CD14-positive monocyte (primary cell): ENCODE data around the gene BCKDHA. TPM values are rescaled to one million over a fixed set of nuclear protein-coding genes. Genes with fewer than 3 reads are reported as not detected.
A peak's percentile ranks its signal among the peaks of the same experiment; 100 is the strongest.

ENCODE experiments used
- DNase-seq, 3 donors: peaks; one replicate each; pipeline ENCODE4 v3.0.0-alpha.2; 2011 to 2022
- H2AFZ ChIP-seq: 2 replicates; pipeline ENCODE4 v1.6.0; 2012; ENCODE audit warnings: mild to moderate bottlenecking, low read depth, low read length, inconsistent platforms; ENCODE audit not compliant: insufficient read depth, poor library complexity, severe bottlenecking
- H3K27ac ChIP-seq, 2 donors: 1 replicate in 1 of 2; 2 replicates in 1 of 2; pipeline ENCODE4 v1.5.1; 2012 to 2013; ENCODE audit warnings: low read length in 2 of 2, control low read depth in 1 of 2, inconsistent platforms in 1 of 2, low read depth in 1 of 2, mild to moderate bottlenecking in 1 of 2
- H3K27me3 ChIP-seq, 2 donors: one replicate each; pipeline versions ENCODE4 v1.6.0 to v1.6.1; 2011 to 2013; ENCODE audit warnings: low read length in 2 of 2; ENCODE audit not compliant: control insufficient read depth in 2 of 2, insufficient read depth in 2 of 2
- H3K36me3 ChIP-seq, 2 donors: replicated peaks in 1 of 2; 1 replicate in 1 of 2; 2 replicates in 1 of 2; pipeline versions ENCODE4 v1.5.1 to v1.6.1; 2012 to 2013; ENCODE audit warnings: low read length in 2 of 2, control low read depth in 1 of 2, inconsistent platforms in 1 of 2, mild to moderate bottlenecking in 1 of 2; ENCODE audit not compliant: insufficient read depth in 2 of 2, control insufficient read depth in 1 of 2
- H3K4me1 ChIP-seq, 2 donors: 1 replicate in 1 of 2; 2 replicates in 1 of 2; pipeline versions ENCODE4 v1.5.1 to v1.6.1; 2012 to 2013; ENCODE audit warnings: low read length in 2 of 2, control low read depth in 1 of 2, inconsistent platforms in 1 of 2, mild to moderate bottlenecking in 1 of 2, moderate library complexity in 1 of 2; ENCODE audit not compliant: insufficient read depth in 2 of 2, control insufficient read depth in 1 of 2
- H3K4me2 ChIP-seq: replicated peaks from 2 replicates; pipeline ENCODE3; 2012; ENCODE audit warnings: low read length, moderate library complexity, mild to moderate bottlenecking; ENCODE audit not compliant: poor library complexity, severe bottlenecking; ENCODE audit errors: extremely low read depth
- H3K4me3 ChIP-seq, 3 experiments: fragments of 200-600 bp in 1 of 3; sonication (generic) in 1 of 3; replicated peaks in 1 of 3; 1 replicate in 2 of 3; 2 replicates in 1 of 3; pipeline ENCODE4 v1.5.1; 2011 to 2013; ENCODE audit warnings: low read length in 3 of 3, mild to moderate bottlenecking in 3 of 3, control low read depth in 2 of 3, low read depth in 2 of 3, inconsistent platforms in 1 of 3, moderate library complexity in 1 of 3
- H3K79me2 ChIP-seq: 2 replicates; pipeline ENCODE4 v1.6.0; 2012; ENCODE audit warnings: mild to moderate bottlenecking, control low read depth, inconsistent platforms, low read length, moderate library complexity; ENCODE audit not compliant: insufficient read depth
- H3K9ac ChIP-seq: 2 replicates; pipeline ENCODE4 v1.6.0; 2017; ENCODE audit warnings: low read length, mild to moderate bottlenecking; ENCODE audit not compliant: insufficient read depth, poor library complexity, severe bottlenecking
- H3K9me3 ChIP-seq, 2 donors: replicated peaks in 1 of 2; 1 replicate in 1 of 2; 2 replicates in 1 of 2; pipeline versions ENCODE4 v1.5.1 to v1.6.1; 2012 to 2013; ENCODE audit warnings: low read length in 2 of 2, control low read depth in 1 of 2; ENCODE audit not compliant: control insufficient read depth in 1 of 2, insufficient read depth in 1 of 2
- H4K20me1 ChIP-seq: 2 replicates; pipeline ENCODE4 v1.6.0; 2012; ENCODE audit warnings: mild to moderate bottlenecking, low read length, control low read depth, moderate library complexity; ENCODE audit not compliant: insufficient read depth
- H3K27ac Mint-ChIP-seq, 7 donors: one replicate each; pipeline ENCODE4 v1.8.0; 2020; ENCODE audit warnings: mild to moderate bottlenecking in 7 of 7, mixed read lengths in 7 of 7, moderate library complexity in 6 of 7, inconsistent platforms in 2 of 7
- H3K27me3 Mint-ChIP-seq, 3 donors: one replicate each; pipeline ENCODE4 v1.8.0; 2021 to 2022; ENCODE audit warnings: low read depth in 3 of 3, mild to moderate bottlenecking in 3 of 3, mixed read lengths in 3 of 3, moderate library complexity in 3 of 3, inconsistent platforms in 1 of 3
- H3K36me3 Mint-ChIP-seq, 2 donors: one replicate each; pipeline ENCODE4 v1.8.0; 2020; ENCODE audit warnings: mixed read lengths in 2 of 2, inconsistent platforms in 1 of 2, mild to moderate bottlenecking in 1 of 2
- H3K4me1 Mint-ChIP-seq: one replicate; pipeline ENCODE4 v1.8.0; 2020; ENCODE audit warnings: mild to moderate bottlenecking, mixed read lengths
- H3K4me3 Mint-ChIP-seq, 2 donors: one replicate each; pipeline ENCODE4 v1.8.0; 2020; ENCODE audit warnings: mild to moderate bottlenecking in 2 of 2, mixed read lengths in 2 of 2, moderate library complexity in 1 of 2
- H3K9me3 Mint-ChIP-seq, 7 donors: one replicate each; pipeline ENCODE4 v1.8.0; 2020 to 2022; ENCODE audit warnings: mixed read lengths in 7 of 7, mild to moderate bottlenecking in 6 of 7, moderate library complexity in 6 of 7, inconsistent platforms in 2 of 7
- CTCF ChIP-seq: fragments of 200-600 bp; IDR thresholded peaks from one replicate; pipeline ENCODE4 v1.8.0; 2022; ENCODE audit warnings: antibody characterized with exemption, mild to moderate bottlenecking
- WGBS: methylation state at CpG from one replicate; pipeline ENCODE4 v1.1.5; 2013; ENCODE audit warnings: missing lambda C conversion rate; ENCODE audit not compliant: insufficient coverage; 5-methylcytosine and 5-hydroxymethylcytosine counted together
- intact Hi-C, 2 donors: fragments of 100-400 bp; cut with micrococcal nuclease; formaldehyde crosslinking; loops; one replicate each; pipeline versions ENCODE4 v1.15.0 to v1.15.1; 2023
- polyA plus RNA-seq, 3 donors: library from polyadenylated mRNA; depleted of rRNA in 1 of 3; unstranded in 2 of 3; stranded (reverse) in 1 of 3; fragments of 300-500 nt in 2 of 3; fragments of >200 nt in 1 of 3; fragmentation: Illumina TruSeq in 2 of 3; gene quantifications; 1 replicate in 2 of 3; 2 replicates in 1 of 3; pipeline ENCODE4 v1.2.3, GENCODE V29; 2012 to 2021

BCKDHA gene
- polyA plus RNA-seq, 3 donors, result 52.4 to 90.1 (median 87.6) TPM

- no peaks in the 10 kb centered on the region for H3K9me3 ChIP-seq
- H3K36me3 ChIP-seq, result peaks cover 43 to 73% of the 10 kb centered on the region in 2 donors
- H3K4me3 Mint-ChIP-seq, result no peak overlapping the region
- H3K9me3 Mint-ChIP-seq, result no peaks in the 10 kb centered on the region
- H3K27me3 ChIP-seq, result no peaks in the 10 kb centered on the region
- peaks cover 0 to 2% (median 0%) of the 10 kb centered on the region in 3 donors for H3K27me3 Mint-ChIP-seq
- WGBS, result no CpG with 5 or more reads among the region's 5 CpGs
- H4K20me1 ChIP-seq, result no peaks in the 10 kb centered on the region
- no peak overlapping the region for H3K9ac ChIP-seq
- H3K4me3 ChIP-seq, result no peak overlapping the region
- peaks cover 52 to 76% of the 10 kb centered on the region in 2 donors for H3K36me3 Mint-ChIP-seq
- no peaks in the 10 kb centered on the region for H3K79me2 ChIP-seq
- no peak overlapping the region for H3K27ac ChIP-seq
- no peak for TF ChIP-seq CTCF
- peak overlapping the region in 2 of 7 donors; percentile 75 to 76 for H3K27ac Mint-ChIP-seq
- intact Hi-C loops, result no loop called here
- peaks cover 14 to 22% of the 10 kb centered on the region in 2 donors for H3K4me1 ChIP-seq
- peaks cover 19% of the 10 kb centered on the region for H3K4me1 Mint-ChIP-seq
- no peak for DNase-seq
- no peak overlapping the region for H3K4me2 ChIP-seq
- H2AFZ ChIP-seq, result no peak overlapping the region
Observed at GRCh38 chr19:41384351-41384750, 13.3 kb upstream of the BCKDHA start.

- H3K9ac ChIP-seq, result no peak overlapping the region
- intact Hi-C loops, result no loop called here
- no peaks in the 10 kb centered on the region for H3K79me2 ChIP-seq
- H3K4me3 Mint-ChIP-seq, result no peak overlapping the region
- H3K27me3 Mint-ChIP-seq, result peaks cover 0 to 3% (median 0%) of the 10 kb centered on the region in 3 donors
- no peak overlapping the region for H3K4me2 ChIP-seq
- no peaks in the 10 kb centered on the region for H3K9me3 ChIP-seq
- H3K27ac Mint-ChIP-seq, result no peak overlapping the region
- H3K36me3 ChIP-seq, result peaks cover 61 to 93% of the 10 kb centered on the region in 2 donors
- H3K27me3 ChIP-seq, result no peaks in the 10 kb centered on the region
- H3K9me3 Mint-ChIP-seq, result no peaks in the 10 kb centered on the region
- H3K27ac ChIP-seq, result peak overlapping the region in 1 of 2 donors; percentile 26
- WGBS, result 100% methylated on average over 1 of the region's 13 CpGs
- DNase-seq, result no peak
- no peaks in the 10 kb centered on the region for H4K20me1 ChIP-seq
- H3K4me1 ChIP-seq, result peaks cover 0 to 5% of the 10 kb centered on the region in 2 donors
- H2AFZ ChIP-seq, result no peak overlapping the region
- no peak overlapping the region for H3K4me3 ChIP-seq
- H3K4me1 Mint-ChIP-seq, result peaks cover 7% of the 10 kb centered on the region
- peaks cover 69 to 87% of the 10 kb centered on the region in 2 donors for H3K36me3 Mint-ChIP-seq
- no peak for TF ChIP-seq CTCF
Observed at GRCh38 chr19:41386442-41386841, 11.2 kb upstream of the BCKDHA start.
